ENCODE results near the gene LCK.
"Not testable (repeated sequence)": the region's sequence is repeated elsewhere in the genome, so short reads cannot be mapped to it uniquely, and the experiment has no call there.

The LCK gene

GRCh38 chr1:32274646-32275340, 23.7 kb downstream of the LCK start:
- DNase-seq (ENCODE audit: low spot score) = no peak

- DNase-seq (ENCODE audit: low spot score) = no peak
These were observed 24.4 kb downstream of the LCK start for GRCh38 chr1:32275424-32275823.

GRCh38 chr1:32276032-32276782, 25.1 kb downstream of the LCK start:
- DNase-seq (ENCODE audit: low spot score) = no peak

- DNase-seq (ENCODE audit: low spot score) = not testable (repeated sequence)
These were observed 33.7 kb downstream of the LCK start for GRCh38 chr1:32284777-32285176.

- no peak for DNase-seq (ENCODE audit: low spot score)
These were observed 34.6 kb downstream of the LCK start for GRCh38 chr1:32285658-32286057.

GRCh38 chr1:32286763-32287162, 35.7 kb downstream of the LCK start:
- DNase-seq (ENCODE audit: low spot score) = no peak

- no peak for DNase-seq (ENCODE audit: low spot score)
These were observed 38.2 kb downstream of the LCK start for GRCh38 chr1:32289256-32289655.

- DNase-seq (ENCODE audit: low spot score) = no peak
These were observed 40.2 kb downstream of the LCK start for GRCh38 chr1:32291145-32291707.

- peak; percentile 97 for DNase-seq (ENCODE audit: low spot score)
These were observed 40.9 kb downstream of the LCK start, which contains the start of gene HDAC1 for GRCh38 chr1:32291708-32292538. Gene HDAC1 (plus strand): TSS chr1:32292083. CDS start chr1:32292170, 87 bp downstream.

GRCh38 chr1:32298211-32298610, 47.1 kb downstream of the LCK start:
- not testable (repeated sequence) for DNase-seq (ENCODE audit: low spot score)

GRCh38 chr1:32299327-32299726, 48.3 kb downstream of the LCK start:
- DNase-seq (ENCODE audit: low spot score) = no peak

- DNase-seq (ENCODE audit: low spot score) = no peak
These were observed 52.3 kb downstream of the LCK start for GRCh38 chr1:32303358-32303757.

- no peak for DNase-seq (ENCODE audit: low spot score)
These were observed 53.0 kb downstream of the LCK start for GRCh38 chr1:32303997-32304622.

- DNase-seq (ENCODE audit: low spot score) = no peak
These were observed 54.2 kb downstream of the LCK start for GRCh38 chr1:32305310-32305709.

- DNase-seq (ENCODE audit: low spot score) = no peak
These were observed 56.3 kb downstream of the LCK start for GRCh38 chr1:32307324-32307723.

GRCh38 chr1:32309960-32310359, 58.9 kb downstream of the LCK start:
- DNase-seq (ENCODE audit: low spot score) = no peak

GRCh38 chr1:32311709-32312393, 60.8 kb downstream of the LCK start:
- no peak for DNase-seq (ENCODE audit: low spot score)

GRCh38 chr1:32316903-32317277, 65.8 kb downstream of the LCK start:
- no peak for DNase-seq (ENCODE audit: low spot score)

- DNase-seq (ENCODE audit: low spot score) = no peak
These were observed 67.2 kb downstream of the LCK start for GRCh38 chr1:32318127-32318869.

GRCh38 chr1:32321712-32322291, 70.7 kb downstream of the LCK start:
- DNase-seq (ENCODE audit: low spot score) = peak; percentile 46
